AG10803 (cell line): Measurements from ENCODE around the gene ODF2L.

Source experiments
- DNase-seq: peaks from one replicate; pipeline ENCODE4 v3.0.0; 2010; ENCODE audit warnings: low read depth
- H3K4me3 ChIP-seq: 2 replicates; pipeline ENCODE4 v1.5.1; 2011; ENCODE audit warnings: mild to moderate bottlenecking, low read length, control low read depth
- CTCF ChIP-seq: conservative IDR thresholded peaks from 2 replicates; pipeline ENCODE4 v1.5.1; 2011; ENCODE audit warnings: mild to moderate bottlenecking, low read length, control low read depth, inconsistent platforms

Gene ODF2L

GRCh38 chr1:86322241-86322640 is 73.9 kb downstream of the ODF2L start:
- no peak for DNase-seq
- no peak overlapping the region for H3K4me3 ChIP-seq
- TF ChIP-seq CTCF = no peak

- no peak overlapping the region for H3K4me3 ChIP-seq
- DNase-seq = no peak
- no peak for TF ChIP-seq CTCF
Measured at GRCh38 chr1:86318436-86318835, 77.7 kb downstream of the ODF2L start.

GRCh38 chr1:86317926-86318325 is 78.2 kb downstream of the ODF2L start:
- TF ChIP-seq CTCF = no peak
- no peak overlapping the region for H3K4me3 ChIP-seq
- DNase-seq = no peak

- no peak for DNase-seq
- no peak overlapping the region for H3K4me3 ChIP-seq
- TF ChIP-seq CTCF = no peak
Measured at GRCh38 chr1:86305731-86306130, 90.4 kb downstream of the ODF2L start.

- no peak for TF ChIP-seq CTCF
- no peak for DNase-seq
- no peak overlapping the region for H3K4me3 ChIP-seq
Measured at GRCh38 chr1:86303041-86303690, 93.0 kb downstream of the ODF2L start.
